ENCODE data around the gene KLHL35.
"Not testable (repeated sequence)": the region's sequence is repeated elsewhere in the genome, so short reads cannot be mapped to it uniquely, and the experiment has no call there.

KLHL35 gene

DNA sequence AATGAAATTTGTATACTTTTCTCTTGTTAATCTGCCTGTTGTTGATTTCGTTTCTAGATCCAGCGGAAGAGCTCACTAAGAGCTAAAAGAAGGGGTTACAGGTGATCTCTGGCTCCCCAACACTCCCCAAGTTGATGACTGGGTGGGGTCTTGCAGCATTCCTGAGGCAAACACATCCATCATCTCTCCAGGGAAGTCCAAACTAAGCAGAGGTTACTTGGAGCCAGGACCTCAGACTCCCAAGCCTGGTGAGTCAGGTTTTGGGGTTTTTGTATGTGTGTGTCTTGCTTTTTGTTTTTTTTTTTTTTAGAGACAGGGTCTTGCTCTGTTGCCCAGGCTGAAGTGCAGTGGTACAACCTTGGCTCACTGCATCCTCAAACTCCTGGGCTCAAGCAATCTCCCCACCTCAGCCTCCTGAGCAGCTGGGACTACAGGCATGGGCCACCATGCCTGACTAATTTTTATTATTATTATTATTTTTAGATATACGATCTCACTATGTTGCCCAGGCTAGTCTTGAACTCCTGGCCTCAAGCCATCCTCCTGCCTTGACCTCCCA, 45.2 kb downstream of the KLHL35 start:
- no peak for DNase-seq

- DNase-seq = no peak
Measured at GRCh38 chr11:75386942-75387630, 45.9 kb downstream of the KLHL35 start.

DNA sequence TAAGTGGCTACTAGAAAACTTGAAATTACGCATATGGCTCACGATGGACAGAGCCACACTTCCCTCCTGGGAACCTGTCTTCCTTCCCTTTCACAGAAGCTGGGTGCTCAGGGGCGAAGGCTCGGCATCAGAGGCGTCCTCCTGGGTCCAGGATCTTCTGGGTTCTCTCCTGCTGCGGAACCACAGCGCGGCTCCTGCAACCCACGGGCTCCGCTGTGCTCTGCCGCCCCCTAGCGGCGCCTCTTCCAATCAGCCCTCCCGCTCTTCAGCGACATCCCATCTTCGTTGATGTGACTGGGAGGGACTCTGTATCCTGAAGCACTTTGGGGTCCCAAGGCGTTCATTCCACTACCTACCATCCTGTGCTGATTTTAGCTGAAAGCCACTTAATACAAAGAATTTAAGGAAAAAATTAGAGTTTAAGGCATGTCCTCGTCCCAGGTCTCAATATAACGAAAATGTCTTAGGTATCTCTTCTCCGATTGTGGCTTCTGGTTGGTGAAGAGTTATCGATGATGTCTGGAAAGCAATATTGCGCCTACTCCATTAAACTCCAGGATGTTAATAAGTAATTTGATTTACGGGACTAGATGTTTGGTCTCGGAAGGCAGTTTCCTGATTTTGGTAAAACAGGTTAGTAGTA, 48.4 kb downstream of the KLHL35 start:
- peak; percentile 60 for DNase-seq

DNA sequence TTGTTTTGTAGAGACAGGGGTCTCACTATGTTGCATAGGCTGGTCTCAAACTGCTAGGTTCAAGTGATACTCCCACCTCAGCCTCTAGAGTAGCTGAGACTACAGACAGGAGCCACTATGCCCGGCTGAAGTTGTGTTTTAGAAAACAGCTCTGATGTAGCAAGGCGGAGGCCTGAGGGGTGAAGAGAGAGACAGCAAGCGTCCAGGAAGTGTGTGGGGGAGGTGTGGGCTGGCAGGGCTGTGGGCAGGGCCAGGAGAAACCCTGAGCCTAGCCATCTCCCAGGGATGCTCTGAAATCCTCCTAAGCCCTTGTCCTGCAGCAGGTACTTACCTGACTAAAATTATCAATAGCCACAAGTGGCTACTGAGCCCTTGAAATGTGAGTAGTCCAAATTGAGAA, 49.8 kb downstream of the KLHL35 start:
- no peak for DNase-seq

DNA sequence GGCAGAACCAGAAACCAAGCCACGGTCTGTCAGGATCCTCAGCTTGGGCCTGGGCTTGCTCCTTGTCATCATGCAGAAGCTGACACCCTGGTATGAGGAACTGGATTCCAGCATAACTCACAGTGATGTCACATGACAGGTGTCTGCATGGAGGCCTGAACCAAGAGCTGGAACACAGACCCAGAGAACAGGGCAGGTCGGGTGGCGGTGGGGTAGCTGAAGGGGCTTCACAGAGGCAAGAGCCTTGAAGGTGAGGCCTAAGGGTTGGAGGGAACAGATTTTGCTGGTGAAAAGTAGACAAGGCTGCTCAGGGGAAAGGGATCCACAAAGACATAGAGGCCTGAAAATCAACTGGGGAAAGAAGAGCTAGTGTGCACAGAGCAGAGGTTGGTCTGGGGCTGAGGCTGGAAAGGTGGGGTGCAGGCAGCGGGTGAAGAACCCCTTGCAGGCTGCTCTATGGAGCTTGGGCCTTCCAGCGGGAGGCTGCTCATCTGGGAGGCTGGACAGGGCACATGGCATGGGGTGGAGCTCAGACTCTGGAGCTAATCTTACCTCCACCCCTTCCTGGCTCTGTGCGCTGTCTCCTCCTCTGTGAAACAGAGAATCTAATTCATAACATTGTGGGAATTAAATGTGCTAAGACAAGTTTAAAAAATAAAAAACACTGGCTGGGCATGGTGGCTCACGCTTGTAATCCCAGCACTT, 52.1 kb downstream of the KLHL35 start:
- DNase-seq = no peak

DNA sequence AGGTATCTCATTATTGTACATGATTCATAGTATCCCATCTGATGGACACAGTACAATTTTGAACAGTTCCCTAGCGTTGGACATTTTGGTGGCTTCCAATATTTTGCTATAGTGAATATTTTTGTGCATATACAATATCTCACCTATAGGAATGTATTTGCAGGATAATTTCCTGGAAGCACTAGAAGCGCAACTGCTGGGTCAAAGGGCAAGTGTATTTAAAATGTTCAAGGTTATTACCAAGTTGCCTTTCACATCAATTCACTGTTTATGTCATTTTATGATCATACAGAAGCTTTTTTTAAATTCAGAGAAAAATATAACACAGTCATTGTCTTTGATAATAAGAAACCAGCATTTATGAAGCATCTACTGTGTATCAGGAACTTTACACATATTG, 52.8 kb downstream of the KLHL35 start:
- DNase-seq = no peak

DNA sequence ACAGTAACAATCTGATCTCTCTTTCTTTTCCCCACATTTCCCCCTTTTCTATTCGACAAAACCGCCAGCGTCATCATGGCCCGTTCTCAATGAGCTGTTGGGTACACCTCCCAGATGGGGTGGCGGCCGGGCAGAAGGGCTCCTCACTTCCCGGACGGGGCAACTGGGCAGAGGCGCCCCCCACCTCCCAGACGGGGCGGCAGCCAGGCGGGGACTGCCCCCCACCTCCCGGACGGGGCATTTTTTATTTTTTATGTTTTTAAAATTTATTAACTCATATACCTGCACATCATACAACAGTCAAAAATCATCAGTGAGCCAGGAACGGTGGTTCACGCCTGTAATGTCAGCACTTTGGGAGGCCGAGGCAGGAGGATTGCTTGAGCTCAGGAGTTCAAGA, 54.2 kb downstream of the KLHL35 start:
- not testable (repeated sequence) for DNase-seq

DNA sequence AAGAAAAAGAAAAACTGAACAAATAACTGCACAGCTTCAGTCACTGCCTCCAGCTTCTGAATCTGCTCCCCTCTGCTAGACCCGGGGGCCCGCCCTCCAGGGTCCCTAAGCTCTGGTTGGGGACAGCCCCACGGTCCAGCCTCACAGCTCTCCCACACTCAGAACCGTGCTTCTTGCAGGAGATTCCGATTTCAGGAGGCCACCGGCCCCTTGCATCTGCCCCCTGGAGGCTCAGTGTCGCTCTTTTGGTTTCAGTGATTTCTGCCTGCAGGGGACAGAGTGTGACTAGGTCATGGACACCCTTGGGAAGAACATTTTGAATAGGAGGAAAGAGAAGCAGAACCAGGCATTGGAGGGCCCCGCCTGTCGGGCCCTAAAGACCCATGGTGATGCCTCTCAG, 56.8 kb downstream of the KLHL35 start:
- no peak for DNase-seq

DNA sequence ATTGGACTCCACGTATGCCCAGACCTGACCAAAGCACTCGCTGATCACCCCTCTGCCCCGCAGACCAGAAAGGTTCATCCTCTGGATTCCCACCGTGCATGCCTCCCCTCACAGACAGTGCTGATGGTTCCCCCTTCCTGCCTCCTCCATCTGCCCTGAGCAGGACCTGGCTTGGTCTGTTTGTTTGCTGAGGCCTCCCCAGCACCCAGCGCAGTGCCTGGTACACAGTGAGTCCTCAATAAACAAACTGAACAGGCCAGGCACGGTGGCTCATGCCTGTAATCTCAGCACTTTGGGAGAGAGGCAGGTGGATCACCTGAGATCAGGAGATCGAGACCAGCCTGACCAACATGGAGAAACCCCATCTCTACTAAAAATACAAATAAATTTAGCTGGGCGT, 57.4 kb downstream of the KLHL35 start:
- DNase-seq = no peak

GRCh38 chr11:75374646-75375045, 58.4 kb downstream of the KLHL35 start:
- DNase-seq = no peak

DNA sequence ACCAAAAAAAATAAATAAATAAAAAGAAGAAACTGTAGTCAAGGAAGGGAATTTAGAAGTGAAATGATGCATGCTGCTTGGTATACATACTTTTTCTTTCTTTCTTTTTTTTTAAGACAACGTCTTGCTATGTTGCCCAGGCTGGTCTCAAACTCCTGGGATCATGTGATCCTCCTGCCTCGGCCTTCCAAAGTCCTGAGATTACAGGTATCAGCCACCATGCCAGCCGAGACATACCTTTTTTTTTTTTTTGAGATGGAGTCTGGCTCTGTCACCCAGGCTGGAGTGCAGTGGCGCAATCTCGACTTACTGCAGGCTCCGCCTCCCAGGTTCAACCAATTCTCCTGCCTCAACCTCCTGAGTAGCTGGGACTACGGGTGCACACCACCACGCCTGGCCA, 59.8 kb downstream of the KLHL35 start:
- DNase-seq = no peak

Measured in T1000 (cell line).